Measurements from ENCODE around the gene DNTT.

DNTT gene

DNA sequence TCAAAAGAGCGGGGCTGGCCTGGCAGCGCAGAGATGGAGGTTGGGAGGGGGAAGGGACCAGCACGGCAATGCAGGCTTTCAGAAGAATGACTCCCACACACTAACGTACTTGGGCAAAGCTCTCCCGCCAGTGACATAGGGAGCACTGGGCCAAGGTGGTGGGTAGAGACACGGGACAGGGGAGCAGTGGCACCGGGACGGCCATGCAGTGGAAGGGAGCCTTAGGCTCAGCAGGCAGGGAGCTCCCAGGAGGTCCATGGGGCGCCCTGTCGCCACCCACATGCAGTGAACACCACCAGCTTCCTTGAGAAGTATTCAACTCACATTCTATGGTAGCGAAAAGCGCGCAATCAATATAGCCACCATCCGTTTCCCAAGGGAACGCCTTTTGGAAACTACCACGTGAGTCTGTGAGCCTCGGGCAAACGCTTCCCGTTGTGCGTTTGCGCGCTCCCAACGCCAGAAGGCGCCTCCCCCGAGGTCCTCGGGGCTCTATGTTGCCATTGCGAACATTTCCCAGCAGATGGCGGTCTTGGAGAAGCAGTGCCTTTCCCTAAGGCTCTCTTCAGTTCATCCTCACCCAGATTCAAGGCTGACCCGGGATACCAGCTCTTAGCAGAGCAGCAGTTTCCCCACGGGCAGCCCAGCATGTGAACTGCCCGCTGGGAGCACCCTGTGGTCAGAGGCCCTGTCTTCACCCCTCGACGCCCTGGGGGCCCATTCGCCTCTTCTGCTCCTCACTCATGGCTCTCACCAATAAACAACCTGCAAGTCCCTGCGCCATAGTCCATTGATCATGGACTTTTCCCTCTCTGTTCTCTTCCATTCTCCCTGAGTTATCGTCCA is 71.0 kb downstream of the DNTT start:
- DNase-seq (ENCODE audit: low read depth), result peak; percentile 87
- TF ChIP-seq CTCF (IDR thresholded peaks at IDR 0.05; ENCODE audit: insufficient read depth, low read depth, low read length, missing control alignments), result peak; percentile 98
- H3K4me3 ChIP-seq (ENCODE audit: low read length), result peak overlapping the region; percentile 44

GRCh38 chr10:96376483-96376882 is 72.2 kb downstream of the DNTT start:
- TF ChIP-seq CTCF (IDR thresholded peaks at IDR 0.05; ENCODE audit: insufficient read depth, low read depth, low read length, missing control alignments), result no peak
- peak; percentile 57 for DNase-seq (ENCODE audit: low read depth)
- H3K4me3 ChIP-seq (ENCODE audit: low read length), result no peak overlapping the region

DNA sequence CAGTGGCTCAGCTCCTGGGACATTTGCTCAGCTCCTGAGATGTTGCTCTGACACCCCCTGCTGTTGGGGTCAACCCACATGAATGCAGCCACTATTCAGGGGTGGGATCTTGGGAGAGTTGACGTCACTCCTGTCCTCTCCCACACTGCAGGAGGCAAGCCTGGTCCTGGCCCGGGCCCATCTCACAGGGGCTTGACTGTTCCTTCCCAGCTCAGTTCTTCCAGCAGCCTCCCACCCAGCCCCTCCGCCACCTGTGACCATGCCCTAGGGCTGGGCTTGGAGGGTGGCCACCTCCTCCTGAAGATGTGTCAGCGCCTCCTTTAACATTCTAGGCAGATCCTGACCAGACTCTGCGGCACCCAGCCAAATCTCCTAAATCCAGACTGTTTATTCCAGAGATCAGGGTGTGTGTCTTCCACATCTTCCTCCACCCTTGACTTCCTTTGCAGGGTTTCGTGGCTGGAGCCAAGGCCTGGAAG is 73.6 kb downstream of the DNTT start:
- no peak overlapping the region for H3K4me3 ChIP-seq (ENCODE audit: low read length)
- no peak for DNase-seq (ENCODE audit: low read depth)
- TF ChIP-seq CTCF (IDR thresholded peaks at IDR 0.05; ENCODE audit: insufficient read depth, low read depth, low read length, missing control alignments), result no peak

- H3K4me3 ChIP-seq (ENCODE audit: low read length), result no peak overlapping the region
- no peak for DNase-seq (ENCODE audit: low read depth)
- no peak for TF ChIP-seq CTCF (IDR thresholded peaks at IDR 0.05; ENCODE audit: insufficient read depth, low read depth, low read length, missing control alignments)
Measured at GRCh38 chr10:96378741-96379140, 74.5 kb downstream of the DNTT start.

DNA sequence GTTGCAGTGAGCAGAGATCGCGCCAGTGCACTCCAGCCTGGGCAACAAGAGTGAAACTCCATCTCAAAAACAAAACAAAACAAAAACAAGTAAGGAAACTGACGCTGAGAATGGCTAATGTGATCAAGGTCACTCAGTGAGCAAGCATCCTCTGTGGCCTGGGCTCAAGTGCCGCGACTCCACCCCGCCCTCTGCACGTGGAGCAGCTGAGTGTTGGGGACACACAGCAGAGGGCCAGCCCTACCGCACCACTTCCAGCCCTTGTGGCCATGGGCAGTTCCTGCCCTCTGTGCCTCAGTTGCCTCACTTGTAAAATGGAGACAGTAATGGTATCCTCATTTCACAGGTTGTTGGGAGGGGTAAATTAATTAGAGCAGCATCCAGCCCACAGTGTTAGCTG is 75.5 kb downstream of the DNTT start:
- H3K4me3 ChIP-seq (ENCODE audit: low read length), result no peak overlapping the region
- no peak for TF ChIP-seq CTCF (IDR thresholded peaks at IDR 0.05; ENCODE audit: insufficient read depth, low read depth, low read length, missing control alignments)
- no peak for DNase-seq (ENCODE audit: low read depth)

GRCh38 chr10:96380821-96381220 is 76.6 kb downstream of the DNTT start:
- no peak overlapping the region for H3K4me3 ChIP-seq (ENCODE audit: low read length)
- TF ChIP-seq CTCF (IDR thresholded peaks at IDR 0.05; ENCODE audit: insufficient read depth, low read depth, low read length, missing control alignments), result no peak
- DNase-seq (ENCODE audit: low read depth), result no peak

GRCh38 chr10:96384506-96384905 is 80.3 kb downstream of the DNTT start:
- no peak for TF ChIP-seq CTCF (IDR thresholded peaks at IDR 0.05; ENCODE audit: insufficient read depth, low read depth, low read length, missing control alignments)
- DNase-seq (ENCODE audit: low read depth), result no peak
- no peak overlapping the region for H3K4me3 ChIP-seq (ENCODE audit: low read length)

All from epithelial cell of esophagus (primary cell).